ENCODE results near the gene ICA1.

DNA sequence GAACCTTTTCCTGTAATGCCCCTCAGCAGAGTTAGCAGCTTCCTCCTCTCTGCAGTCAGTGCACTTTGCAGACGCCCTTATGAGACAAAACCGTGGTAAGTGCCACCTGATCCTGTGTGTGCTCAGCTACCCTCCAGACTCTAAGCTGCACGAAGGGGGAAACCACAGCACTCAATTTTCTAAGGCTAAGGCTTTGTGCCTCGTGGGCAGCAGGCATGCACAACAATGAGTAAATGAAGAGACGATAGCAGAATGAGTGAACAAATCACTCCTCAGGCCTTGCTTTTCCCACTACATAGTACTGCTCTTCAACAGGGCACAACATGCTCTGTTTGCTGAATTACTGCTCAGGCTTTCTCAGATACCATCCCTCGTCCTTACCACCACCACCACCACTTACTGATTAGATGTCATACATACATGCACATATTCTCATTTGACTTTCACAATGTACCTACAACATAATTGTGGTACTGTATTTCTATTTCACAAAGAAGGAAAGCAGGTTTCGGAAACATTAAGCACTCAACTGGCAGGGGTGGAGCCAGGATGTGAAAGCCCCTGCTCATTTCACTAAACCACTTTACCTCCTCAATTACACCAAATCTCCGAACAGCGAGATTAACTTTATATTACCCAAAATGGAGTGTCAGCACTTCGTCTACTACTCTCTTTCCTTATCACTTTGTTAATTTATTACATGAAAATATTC is 85.4 kb downstream of the ICA1 start:
- TF ChIP-seq POLR2AphosphoS5 (IDR thresholded peaks at IDR 0.05) (no peak), EP300 (IDR thresholded peaks at IDR 0.05) (no peak), CTCF (IDR thresholded peaks at IDR 0.05) (no peak)

Measured in stomach (tissue), 4 donors.